Vagina (tissue), 2 donors: Measurements from ENCODE around the gene CYB561A3.

Source experiments
- POLR2A ChIP-seq, 2 donors: fragments of 450-650 bp; IDR thresholded peaks; one replicate each; pipeline ENCODE4 v1.6.1; 2017; ENCODE audit warnings: antibody characterized with exemption in 2 of 2, mild to moderate bottlenecking in 2 of 2, moderate library complexity in 2 of 2
- POLR2AphosphoS5 ChIP-seq, 2 donors: sonication (generic); formaldehyde crosslinking; IDR thresholded peaks; one replicate each; pipeline ENCODE4 v1.9.0; 2017; ENCODE audit warnings: antibody characterized with exemption in 2 of 2, mild to moderate bottlenecking in 2 of 2, low read depth in 1 of 2; ENCODE audit not compliant: insufficient read depth in 1 of 2

DNA sequence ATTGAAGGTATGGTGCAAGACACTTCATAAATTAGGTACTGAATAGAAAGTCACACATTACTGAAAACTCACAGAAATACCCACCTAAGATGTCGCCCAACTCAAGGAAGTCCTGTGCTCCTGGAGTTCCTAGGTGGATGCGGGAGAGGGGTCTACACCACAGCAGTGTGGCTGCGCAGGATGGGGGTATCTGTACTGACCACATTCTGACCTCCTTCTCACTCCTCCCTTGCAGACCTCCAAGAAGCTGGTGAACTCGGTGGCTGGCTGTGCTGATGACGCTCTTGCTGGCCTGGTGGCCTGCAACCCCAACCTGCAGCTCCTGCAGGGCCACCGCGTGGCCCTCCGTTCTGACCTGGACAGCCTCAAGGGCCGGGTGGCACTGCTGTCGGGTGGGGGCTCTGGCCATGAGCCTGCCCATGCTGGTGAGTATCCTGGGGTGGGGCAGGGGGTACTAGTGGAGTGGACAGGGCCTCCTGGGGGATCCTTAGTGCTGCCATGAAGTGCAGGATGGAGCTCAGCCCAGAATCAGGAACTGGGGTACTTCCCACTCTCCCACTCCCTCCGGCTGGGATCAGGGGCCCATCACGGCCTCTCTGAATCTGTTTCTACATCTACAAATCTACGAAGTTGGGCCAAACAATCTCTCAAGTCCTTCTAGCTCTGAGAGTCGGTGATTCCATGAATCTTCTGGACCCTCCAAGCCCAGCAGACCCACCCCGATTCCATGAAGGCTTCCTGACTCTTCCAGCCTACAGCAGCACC, 23.8 kb downstream of the CYB561A3 start:
- TF ChIP-seq POLR2AphosphoS5 (IDR thresholded peaks at IDR 0.05; ENCODE audit: insufficient read depth in 1 of 2, low read depth in 1 of 2) (no peak), POLR2A (IDR thresholded peaks at IDR 0.05) (no peak)
